ENCODE measurements around the gene NKD1. TPM values are rescaled to one million over a fixed set of nuclear protein-coding genes. Genes with fewer than 3 reads are reported as not detected.

NKD1 gene
- total RNA-seq, 1 donor from 2014 or later = 32.0 TPM

- DNase-seq (ENCODE audit: low spot score) = no peak
Observed at GRCh38 chr16:50645563-50646220, 97.5 kb downstream of the NKD1 start.

- DNase-seq (ENCODE audit: low spot score) = no peak
Observed at GRCh38 chr16:50646345-50646744, 98.1 kb downstream of the NKD1 start.

GRCh38 chr16:50651835-50652438 lies 103.7 kb downstream of the NKD1 start:
- no peak for DNase-seq (ENCODE audit: low spot score)

- no peak for DNase-seq (ENCODE audit: low spot score)
Observed at GRCh38 chr16:50652836-50653425, 104.7 kb downstream of the NKD1 start.

GRCh38 chr16:50653633-50654519 lies 105.7 kb downstream of the NKD1 start:
- DNase-seq (ENCODE audit: low spot score) = no peak

- DNase-seq (ENCODE audit: low spot score) = no peak
Observed at GRCh38 chr16:50655558-50656055, 107.4 kb downstream of the NKD1 start.

GRCh38 chr16:50657241-50657640 lies 109.0 kb downstream of the NKD1 start:
- DNase-seq (ENCODE audit: low spot score) = no peak

- DNase-seq (ENCODE audit: low spot score) = no peak
Observed at GRCh38 chr16:50659806-50660205, 111.6 kb downstream of the NKD1 start.

- DNase-seq (ENCODE audit: low spot score) = no peak
Observed at GRCh38 chr16:50662306-50662940, 114.2 kb downstream of the NKD1 start.

GRCh38 chr16:50664270-50664669 lies 116.1 kb downstream of the NKD1 start:
- no peak for DNase-seq (ENCODE audit: low spot score)

GRCh38 chr16:50665128-50665878 lies 117.1 kb downstream of the NKD1 start:
- DNase-seq (ENCODE audit: low spot score) = peak; percentile 88

- DNase-seq (ENCODE audit: low spot score) = no peak
Observed at GRCh38 chr16:50666658-50667496, 118.7 kb downstream of the NKD1 start.

- DNase-seq (ENCODE audit: low spot score) = no peak
Observed at GRCh38 chr16:50667497-50668367, 119.5 kb downstream of the NKD1 start.

- DNase-seq (ENCODE audit: low spot score) = no peak
Observed at GRCh38 chr16:50668368-50669008, 120.3 kb downstream of the NKD1 start.

GRCh38 chr16:50669741-50670140 lies 121.5 kb downstream of the NKD1 start:
- DNase-seq (ENCODE audit: low spot score) = no peak

GRCh38 chr16:50670476-50670875 lies 122.3 kb downstream of the NKD1 start:
- DNase-seq (ENCODE audit: low spot score) = no peak

GRCh38 chr16:50671644-50672260 lies 123.6 kb downstream of the NKD1 start:
- no peak for DNase-seq (ENCODE audit: low spot score)
